ENCODE data around the gene TOMM40. TPM values are rescaled to one million over a fixed set of nuclear protein-coding genes. Genes with fewer than 3 reads are reported as not detected.

Gene TOMM40
- total and polyA plus RNA-seq, 4 donors: 27.0 to 34.4 (median 30.6) TPM

GRCh38 chr19:44930088-44930487 lies 39.0 kb downstream of the TOMM40 start (continued):
- TF ChIP-seq REST (IDR thresholded peaks at IDR 0.05): no peak
- TF ChIP-seq CTCF (IDR thresholded peaks at IDR 0.05; ENCODE audit: low read depth, low read length, missing input control): no peak
- peak; percentile 63 for TF ChIP-seq HNF4G (IDR thresholded peaks at IDR 0.05)

GRCh38 chr19:44931541-44931940 lies 40.5 kb downstream of the TOMM40 start:
- DNase-seq (ENCODE audit: low spot score): no peak
- no peaks in the 10 kb centered on the region for H3K9me3 ChIP-seq (ENCODE audit: control insufficient read depth in 4 of 4, low read length in 3 of 4)
- no peak overlapping the region for H3K4me3 ChIP-seq (ENCODE audit: low read depth in 1 of 3, low read length in 3 of 3)
- TF ChIP-seq YY1 (IDR thresholded peaks at IDR 0.05) (no peak), FOXA2 (IDR thresholded peaks at IDR 0.05) (no peak), REST (IDR thresholded peaks at IDR 0.05) (no peak), HNF4A (conservative IDR thresholded peaks at IDR 0.05) (no peak), TAF1 (conservative IDR thresholded peaks at IDR 0.05) (no peak), CTCF (IDR thresholded peaks at IDR 0.05; ENCODE audit: low read depth, low read length, missing input control) (no peak), FOXA1 (IDR thresholded peaks at IDR 0.05) (no peak), RXRA (IDR thresholded peaks at IDR 0.05) (no peak), SP1 (IDR thresholded peaks at IDR 0.05) (no peak), ATF3 (IDR thresholded peaks at IDR 0.05) (no peak)
- H3K4me1 ChIP-seq (ENCODE audit: control insufficient read depth in 4 of 4, insufficient read depth in 4 of 4, low read length in 3 of 4): peaks cover 12 to 46% (median 35%) of the 10 kb centered on the region in 4 donors
- no peaks in the 10 kb centered on the region for H3K27me3 ChIP-seq (ENCODE audit: control insufficient read depth in 4 of 4, insufficient read depth in 4 of 4, low read length in 3 of 4)
- no peak overlapping the region for H3K9ac ChIP-seq (ENCODE audit: low read depth in 1 of 2, low read length in 2 of 2)
- H3K27ac ChIP-seq (ENCODE audit: low read depth in 1 of 2, low read length in 2 of 2): peak overlapping the region in 1 of 2 donors; percentile 32
- 96% methylated on average over 4 of the region's 4 CpGs for WGBS
- H3K36me3 ChIP-seq (ENCODE audit: control insufficient read depth in 4 of 4, insufficient read depth in 3 of 4, low read depth in 1 of 4, low read length in 3 of 4): no peaks in the 10 kb centered on the region
